Sigmoid colon (tissue), 4 donors: ENCODE data around the gene SORCS2.

Experiments
- CTCF ChIP-seq, 4 experiments: fragments of 450-650 bp in 3 of 4; fragments of 200-600 bp in 1 of 4; IDR thresholded peaks; one replicate each; pipeline ENCODE4 v1.5.1; 2016 to 2019; ENCODE audit warnings: antibody characterized with exemption in 4 of 4, mild to moderate bottlenecking in 3 of 4, moderate library complexity in 2 of 4
- EP300 ChIP-seq, 4 donors: sonication (generic); formaldehyde crosslinking; IDR thresholded peaks; one replicate each; pipeline ENCODE4 v1.6.1; 2017; ENCODE audit warnings: antibody characterized with exemption in 4 of 4

GRCh38 chr4:7654550-7655445, 462.5 kb downstream of the SORCS2 start:
- no peak for TF ChIP-seq CTCF (IDR thresholded peaks at IDR 0.05)
- TF ChIP-seq EP300 (IDR thresholded peaks at IDR 0.05) = no peak
